Stimulated activated CD4-positive, alpha-beta T cell treated with anti-CD3 and anti-CD28 coated beads, TNF-alpha, amount 100 ng/mL, for 4 hours (primary cell): ENCODE measurements around the gene LPCAT3.

ENCODE experiments used
- DNase-seq, 3 experiments: peaks; one replicate each; pipeline ENCODE4 v3.0.0-alpha.2; 2020; ENCODE audit warnings: low read depth in 3 of 3

The LPCAT3 gene

GRCh38 chr12:6937481-6938352 lies 80.6 kb downstream of the LPCAT3 start:
- peak; percentile 72 to 91 (median 88) for DNase-seq

GRCh38 chr12:6936636-6937480 lies 81.4 kb downstream of the LPCAT3 start:
- peak in 1 of 3 experiments; percentile 60 for DNase-seq

GRCh38 chr12:6936194-6936635 lies 82.1 kb downstream of the LPCAT3 start:
- no peak for DNase-seq

GRCh38 chr12:6935371-6936193 lies 82.7 kb downstream of the LPCAT3 start:
- no peak for DNase-seq

GRCh38 chr12:6934110-6934509 lies 84.2 kb downstream of the LPCAT3 start:
- DNase-seq: no peak

- no peak for DNase-seq
Measured at GRCh38 chr12:6932766-6933165, 85.5 kb downstream of the LPCAT3 start.

- DNase-seq: no peak
Measured at GRCh38 chr12:6929466-6930452, 88.5 kb downstream of the LPCAT3 start.

GRCh38 chr12:6928703-6929407 lies 89.4 kb downstream of the LPCAT3 start:
- no peak for DNase-seq

GRCh38 chr12:6928022-6928702 lies 90.1 kb downstream of the LPCAT3 start:
- no peak for DNase-seq

- DNase-seq: peak in 1 of 3 experiments; percentile 47
Measured at GRCh38 chr12:6927379-6928021, 90.8 kb downstream of the LPCAT3 start, which contains the start of gene ATN1. TSS of gene ATN1 (plus strand) at chr12:6927959. CDS start at chr12:6934002, 6,043 bp downstream.
